RWPE1 (cell line): ENCODE results near the gene KLF14.
A peak's percentile ranks its signal among the peaks of the same experiment; 100 is the strongest.
"Not testable (repeated sequence)": the region's sequence is repeated elsewhere in the genome, so short reads cannot be mapped to it uniquely, and the experiment has no call there.

ENCODE experiments used
- CTCF ChIA-PET: fragments of 350-600 bp; sonication (Branson Sonifier 250); formaldehyde crosslinking; extraction: SDS; loops from one replicate; lab custom pipeline; 2021; lab: Yijun Ruan, JAX
- POLR2A ChIA-PET: fragments of 400-600 bp; formaldehyde crosslinking; extraction: SDS; loops from one replicate; lab custom pipeline; 2020; ENCODE audit warnings: antibody characterized with exemption; ENCODE audit not compliant: low non-redundant PET; lab: Yijun Ruan, JAX
- DNase-seq: peaks from one replicate; pipeline ENCODE4 v3.0.0; 2012; ENCODE audit warnings: low spot score
- H3K27ac ChIP-seq: fragments of 450-650 bp; 2 replicates; pipeline ENCODE4 v1.5.1; 2017
- TF ChIP-seq, protein P1 (sequence below): fragments of 450-650 bp; conservative IDR thresholded peaks from 2 replicates; pipeline ENCODE4 v1.5.1; 2017; ENCODE audit warnings: low read depth, mild to moderate bottlenecking

Gene KLF14

DNA sequence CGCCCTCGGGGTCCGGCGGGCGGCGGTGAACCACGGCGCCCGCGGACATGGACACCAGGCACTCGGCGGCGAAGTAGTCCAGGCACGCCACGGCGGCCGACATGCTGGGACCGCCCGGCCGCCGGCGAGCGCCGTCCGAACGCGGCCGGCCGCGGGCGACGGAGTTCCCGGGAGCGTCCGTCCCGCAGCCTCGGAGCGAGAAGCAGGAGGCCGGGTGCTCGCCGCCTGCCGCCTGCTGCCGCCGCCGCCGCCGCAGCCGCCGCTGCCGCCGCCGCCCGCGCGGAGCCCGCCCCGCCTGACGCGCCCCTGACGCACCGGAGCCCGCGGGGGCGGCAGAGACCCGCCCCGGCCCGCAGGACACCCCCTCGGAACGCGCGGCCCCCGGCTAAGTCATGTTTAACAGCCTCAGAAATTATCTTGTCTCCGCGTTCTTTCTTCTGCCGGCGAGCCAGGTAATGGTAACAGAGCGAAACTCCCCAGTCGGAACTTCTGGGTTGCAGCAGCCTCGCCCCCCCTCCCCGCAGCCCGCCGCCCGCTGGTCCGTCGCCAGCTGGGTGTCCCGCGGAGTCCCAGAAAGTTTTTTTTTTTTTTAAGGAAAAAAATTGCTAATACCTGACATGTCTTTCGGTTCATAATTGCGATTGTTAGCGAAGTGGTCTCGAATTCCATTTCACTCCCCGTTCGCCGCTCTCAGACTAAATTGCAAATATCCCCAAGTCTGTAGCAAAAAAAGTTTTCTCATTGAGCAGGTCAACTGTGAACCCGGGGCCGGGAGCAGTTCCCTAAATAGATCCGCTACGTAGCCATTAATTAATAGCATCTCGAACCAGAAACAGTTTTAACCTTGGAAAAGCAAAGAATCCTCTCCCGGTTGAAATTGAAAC lies at the start of gene KLF14:
KLF14 (minus strand) TSS at position 277 of the 884 bp plus-strand sequence; CDS start at position 103, 174 bp downstream.
- H3K27ac ChIP-seq, result peak within 1 kb of the TSS; percentile 17; the same call in 1 of the 2 replicates
- peak; percentile 35 for DNase-seq
- TF ChIP-seq, protein P1, sequence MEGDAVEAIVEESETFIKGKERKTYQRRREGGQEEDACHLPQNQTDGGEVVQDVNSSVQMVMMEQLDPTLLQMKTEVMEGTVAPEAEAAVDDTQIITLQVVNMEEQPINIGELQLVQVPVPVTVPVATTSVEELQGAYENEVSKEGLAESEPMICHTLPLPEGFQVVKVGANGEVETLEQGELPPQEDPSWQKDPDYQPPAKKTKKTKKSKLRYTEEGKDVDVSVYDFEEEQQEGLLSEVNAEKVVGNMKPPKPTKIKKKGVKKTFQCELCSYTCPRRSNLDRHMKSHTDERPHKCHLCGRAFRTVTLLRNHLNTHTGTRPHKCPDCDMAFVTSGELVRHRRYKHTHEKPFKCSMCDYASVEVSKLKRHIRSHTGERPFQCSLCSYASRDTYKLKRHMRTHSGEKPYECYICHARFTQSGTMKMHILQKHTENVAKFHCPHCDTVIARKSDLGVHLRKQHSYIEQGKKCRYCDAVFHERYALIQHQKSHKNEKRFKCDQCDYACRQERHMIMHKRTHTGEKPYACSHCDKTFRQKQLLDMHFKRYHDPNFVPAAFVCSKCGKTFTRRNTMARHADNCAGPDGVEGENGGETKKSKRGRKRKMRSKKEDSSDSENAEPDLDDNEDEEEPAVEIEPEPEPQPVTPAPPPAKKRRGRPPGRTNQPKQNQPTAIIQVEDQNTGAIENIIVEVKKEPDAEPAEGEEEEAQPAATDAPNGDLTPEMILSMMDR, result no peak
- ChIA-PET CTCF (interaction anchor here (0.6 to 1.2 kb wide), 3 partner anchors 24 to 441 kb away, joined by 3 read pairs; partner anchors contain the start of gene CPA4), POLR2A (no interaction called here)

- DNase-seq, result no peak
- POLR2A ChIA-PET, result no interaction called here
- CTCF ChIA-PET, result interaction anchor here (0.5 kb wide), 1 partner anchor 12 kb away, joined by 5 read pairs; no protein-coding TSS in a partner anchor
- TF ChIP-seq, protein P1, result no peak
- no peak overlapping the region for H3K27ac ChIP-seq
These were observed 47.3 kb upstream of the KLF14 start for GRCh38 chr7:130781346-130781745.

DNA sequence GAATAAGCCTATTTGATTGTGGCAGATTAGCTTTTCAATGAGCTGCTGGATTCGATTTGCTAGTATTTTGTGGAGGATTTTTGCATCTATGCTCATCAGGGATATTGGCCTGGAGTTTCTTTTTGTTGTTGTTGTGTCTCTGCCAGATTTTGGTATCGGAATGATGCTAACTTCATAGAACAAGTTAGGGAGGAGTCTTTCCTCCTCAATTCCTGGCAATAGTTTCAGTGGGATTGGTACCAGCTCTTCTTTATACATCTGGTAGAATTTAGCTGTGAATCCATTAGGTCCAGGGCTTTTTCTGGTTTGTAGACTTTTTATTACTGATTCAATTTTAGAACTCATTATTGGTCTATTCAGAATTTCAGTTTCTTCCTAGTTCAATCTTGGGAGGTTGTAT lies 43.4 kb upstream of the KLF14 start:
- TF ChIP-seq, protein P1, result no peak
- H3K27ac ChIP-seq, result no peak overlapping the region
- POLR2A ChIA-PET, result no interaction called here
- DNase-seq, result no peak
- CTCF ChIA-PET, result no interaction called here

- CTCF ChIA-PET, POLR2A ChIA-PET, H3K27ac ChIP-seq, DNase-seq: not testable (repeated sequence)
These were observed 38.4 kb upstream of the KLF14 start for GRCh38 chr7:130772456-130772855.

DNA sequence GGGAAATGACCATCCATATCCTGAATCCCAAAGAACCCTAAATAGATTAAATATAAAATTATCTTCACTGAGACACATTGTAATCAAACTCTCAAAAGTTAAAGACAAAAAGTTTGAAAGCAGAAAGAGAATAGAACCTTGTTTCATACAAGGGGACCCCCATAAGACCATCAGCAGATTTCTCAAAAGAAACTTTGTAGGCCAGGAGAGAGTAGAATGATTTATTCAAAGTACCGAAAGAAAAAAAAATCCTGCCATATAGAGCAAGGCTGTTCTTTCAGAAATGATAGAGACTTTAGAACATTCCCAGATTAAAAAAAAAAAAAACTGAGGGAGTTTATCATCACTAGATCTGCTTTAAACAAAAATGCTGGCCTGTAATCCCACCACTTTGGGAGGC lies 34.8 kb upstream of the KLF14 start:
- ChIA-PET POLR2A (no interaction called here), CTCF (no interaction called here)
- TF ChIP-seq, protein P1, result no peak
- no peak for DNase-seq
- H3K27ac ChIP-seq, result no peak overlapping the region

DNA sequence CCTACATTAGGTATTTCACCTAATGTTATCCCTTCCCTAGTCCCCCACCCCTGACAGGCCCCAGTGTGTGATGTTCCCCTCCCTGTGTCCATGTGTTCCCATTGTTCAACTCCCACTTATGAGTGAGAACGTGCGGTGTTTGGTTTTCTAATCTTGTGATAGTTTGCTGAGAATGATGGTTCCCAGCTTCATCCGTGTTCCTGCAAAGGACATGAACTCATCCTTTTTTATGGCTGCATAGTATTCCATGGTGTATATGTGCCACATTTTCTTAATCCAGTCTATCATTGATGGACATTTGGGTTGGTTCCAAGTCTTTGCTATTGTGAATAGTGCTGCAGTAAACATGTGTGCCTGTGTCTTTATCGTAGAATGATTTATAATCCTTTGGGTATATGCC lies 30.6 kb upstream of the KLF14 start:
- H3K27ac ChIP-seq, result not testable (repeated sequence)

DNA sequence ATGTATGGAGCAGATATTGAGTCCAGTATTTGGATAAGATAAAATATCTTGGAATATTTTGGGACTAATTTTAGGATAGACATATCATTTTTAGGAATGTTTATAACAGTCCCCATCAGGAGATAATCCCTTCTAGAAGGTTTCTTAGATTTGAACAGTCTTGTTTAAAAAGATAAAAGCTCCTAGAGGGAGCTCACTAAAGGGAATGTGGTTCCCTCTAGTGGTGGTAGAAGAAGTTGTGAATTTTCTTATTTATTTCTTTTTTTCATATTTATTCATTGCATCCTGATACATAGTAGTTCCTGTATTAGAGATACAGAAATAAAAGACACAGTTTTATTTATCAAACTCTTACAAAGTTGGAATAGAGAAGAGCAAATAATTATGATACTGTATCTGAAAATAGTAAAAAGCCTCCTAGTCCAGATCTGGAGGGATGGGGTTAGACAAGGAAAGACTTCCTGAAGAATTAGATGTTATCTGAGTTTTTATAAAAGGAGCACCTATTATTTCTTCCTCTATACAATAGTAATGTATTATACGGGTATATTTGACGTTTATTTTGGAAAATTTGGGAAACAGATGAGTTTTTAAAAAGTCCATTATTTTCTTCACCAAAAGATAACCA lies 24.5 kb upstream of the KLF14 start:
- ChIA-PET POLR2A (no interaction called here), CTCF (interaction anchor here (0.5 to 1.1 kb wide), 6 partner anchors 25 to 718 kb away, joined by 3 to 5 read pairs (median 4); no protein-coding TSS in a partner anchor)
- no peak overlapping the region for H3K27ac ChIP-seq
- TF ChIP-seq, protein P1, result peak; percentile 85
- peak; percentile 37 for DNase-seq

More for the DNA sequence above, 30.6 kb upstream of the KLF14 start:
- POLR2A ChIA-PET, DNase-seq, CTCF ChIA-PET: not testable (repeated sequence)
